SK-N-SH (cell line): ENCODE data around the gene UNC13B.
"Not testable (repeated sequence)": the region's sequence is repeated elsewhere in the genome, so short reads cannot be mapped to it uniquely, and the experiment has no call there.

ENCODE experiments used
- CTCF ChIP-seq: fragments of 200-600 bp; sonication (generic); IDR thresholded peaks from 2 replicates; pipeline ENCODE4 v1.6.1; 2017; ENCODE audit warnings: antibody characterized with exemption, mild to moderate bottlenecking, moderate library complexity
- ELF1 ChIP-seq: IDR thresholded peaks from 2 replicates; pipeline ENCODE4 v1.4.0; 2012
- EP300 ChIP-seq, 2 experiments: IDR thresholded peaks; 2 replicates each; pipeline versions ENCODE4 v1.4.0 to v1.6.1; 2012; ENCODE audit warnings: borderline replicate concordance in 1 of 2, low read depth in 1 of 2, low read length in 1 of 2
- EZH2phosphoT487 ChIP-seq: fragments of 200-600 bp; sonication (generic); IDR thresholded peaks from 2 replicates; pipeline ENCODE4 v1.6.1; 2017; ENCODE audit warnings: low read depth, mixed run types, mild to moderate bottlenecking, antibody characterized with exemption, moderate library complexity, borderline replicate concordance
- JUND ChIP-seq: IDR thresholded peaks from 2 replicates; pipeline ENCODE4 v1.4.0; 2012
- MAX ChIP-seq: IDR thresholded peaks from 2 replicates; pipeline ENCODE4 v1.4.0; 2012; ENCODE audit warnings: low read depth
- NFIC ChIP-seq: IDR thresholded peaks from 2 replicates; pipeline ENCODE4 v1.4.0; 2012; ENCODE audit warnings: borderline replicate concordance
- RAD21 ChIP-seq: IDR thresholded peaks from 2 replicates; pipeline ENCODE4 v1.6.1; 2012; ENCODE audit warnings: mild to moderate bottlenecking, low read length
- RCOR1 ChIP-seq: fragments of 150-350 bp; IDR thresholded peaks from 2 replicates; pipeline ENCODE4 v1.6.1; 2017; ENCODE audit warnings: antibody characterized with exemption, low read length
- SIN3A ChIP-seq: IDR thresholded peaks from 2 replicates; pipeline ENCODE4 v1.6.1; 2012; ENCODE audit warnings: low read depth, mild to moderate bottlenecking, low read length, moderate library complexity, borderline replicate concordance
- TAF1 ChIP-seq: IDR thresholded peaks from 2 replicates; pipeline ENCODE4 v1.6.1; 2012; ENCODE audit warnings: low read depth, mild to moderate bottlenecking, low read length, moderate library complexity, borderline replicate concordance
- TEAD4 ChIP-seq: IDR thresholded peaks from 2 replicates; pipeline ENCODE4 v1.4.0; 2012; ENCODE audit warnings: mild to moderate bottlenecking, borderline replicate concordance; ENCODE audit not compliant: insufficient read depth

- not testable (repeated sequence) for TF ChIP-seq JUND; RAD21; CTCF; MAX; SIN3A; ELF1; EP300 (IDR thresholded peaks at IDR 0.05; ENCODE audit: borderline replicate concordance in 1 of 2, low read depth in 1 of 2, low read length in 1 of 2); EZH2phosphoT487; TEAD4; RCOR1; NFIC; TAF1
Observed at GRCh38 chr9:35409434-35409833, 247.6 kb downstream of the UNC13B start.
